Endothelial cell of umbilical vein (primary cell): Measurements from ENCODE around the gene HIC1. TPM values are rescaled to one million over a fixed set of nuclear protein-coding genes. Genes with fewer than 3 reads are reported as not detected.

Experiments used
- BruUV-seq: library from RNA; stranded (reverse); fragments of 400-500 nt; replicated peaks from 2 replicates; lab custom pipeline; 2021; lab: Mats Ljungman, UMichigan
- CTCF ChIA-PET: fragments of 300-600, 350-600 bp; sonication (Branson Sonifier 250); formaldehyde crosslinking; loops from one replicate; lab custom pipeline; 2021; ENCODE audit warnings: antibody characterized with exemption, inconsistent platforms; lab: Charles Lee
- POLR2A ChIA-PET: fragments of 300-600, 350-600 bp; sonication (Branson Sonifier 250); formaldehyde crosslinking; loops from one replicate; lab custom pipeline; 2021; ENCODE audit warnings: antibody characterized with exemption, inconsistent platforms; lab: Charles Lee
- DNase-seq: peaks from one replicate; pipeline ENCODE4 v3.0.0-alpha.2; 2011; ENCODE audit warnings: low read depth, low spot score
- FAIRE-seq: peaks from 2 replicates; lab custom pipeline; 2011; peaks lifted over from hg19 to GRCh38; lab: Jason Lieb, UNC
- H2AFZ ChIP-seq: 2 replicates; pipeline ENCODE4 v1.6.0; 2012; ENCODE audit warnings: low read depth, low read length, control low read depth, inconsistent platforms
- H3K27ac ChIP-seq: 2 replicates; pipeline ENCODE4 v1.5.1; 2011; ENCODE audit warnings: low read depth, mild to moderate bottlenecking, control low read depth, low read length, moderate library complexity; ENCODE audit not compliant: insufficient read depth
- H3K27me3 ChIP-seq, 2 experiments: 2 replicates each; pipeline versions ENCODE4 v1.6.0 to v1.6.1; 2011; ENCODE audit warnings: low read length in 2 of 2, mixed read lengths in 1 of 2; ENCODE audit not compliant: control insufficient read depth in 2 of 2, insufficient read depth in 2 of 2
- H3K36me3 ChIP-seq, 2 experiments: 2 replicates in 1 of 2; 3 replicates in 1 of 2; pipeline ENCODE4 v1.5.1; 2011; ENCODE audit warnings: low read length in 2 of 2, mild to moderate bottlenecking in 1 of 2, moderate library complexity in 1 of 2; ENCODE audit not compliant: control insufficient read depth in 2 of 2, insufficient read depth in 2 of 2; ENCODE audit errors: extremely low read depth in 1 of 2
- H3K4me1 ChIP-seq: 3 replicates; pipeline ENCODE4 v1.5.1; 2011; ENCODE audit warnings: mild to moderate bottlenecking, low read length; ENCODE audit not compliant: control insufficient read depth, insufficient read depth; ENCODE audit errors: extremely low read depth
- H3K4me2 ChIP-seq: 2 replicates; pipeline ENCODE4 v1.6.1; 2011; ENCODE audit warnings: low read length, control low read depth, mixed read lengths; ENCODE audit not compliant: insufficient read depth
- H3K4me3 ChIP-seq, 3 experiments: fragments of 200-600 bp in 1 of 3; sonication (generic), shearing (Covaris generic) in 1 of 3; replicated peaks in 1 of 3; 2 replicates each; pipeline ENCODE4 v1.5.1; 2011 to 2016; ENCODE audit warnings: control low read depth in 3 of 3, low read length in 3 of 3, mild to moderate bottlenecking in 2 of 3, inconsistent platforms in 1 of 3, low read depth in 1 of 3, moderate library complexity in 1 of 3; ENCODE audit not compliant: insufficient read depth in 1 of 3
- H3K79me2 ChIP-seq: 2 replicates; pipeline ENCODE4 v1.6.0; 2012; ENCODE audit warnings: low read length, inconsistent platforms; ENCODE audit not compliant: control insufficient read depth, insufficient read depth
- H3K9ac ChIP-seq: replicated peaks from 2 replicates; pipeline ENCODE3; 2011; ENCODE audit warnings: low read length, control low read depth; ENCODE audit not compliant: insufficient read depth; ENCODE audit errors: extremely low read depth
- H3K9me1 ChIP-seq: replicated peaks from 3 replicates; pipeline ENCODE4 v1.6.0; 2011; ENCODE audit warnings: mild to moderate bottlenecking, low read length; ENCODE audit not compliant: control insufficient read depth, insufficient read depth; ENCODE audit errors: extremely low read depth
- H3K9me3 ChIP-seq: replicated peaks from 2 replicates; pipeline ENCODE4 v1.5.1; 2012; ENCODE audit warnings: low read length, inconsistent platforms; ENCODE audit not compliant: control insufficient read depth, insufficient read depth
- H4K20me1 ChIP-seq: replicated peaks from 2 replicates; pipeline ENCODE3; 2011; ENCODE audit warnings: mild to moderate bottlenecking, low read length; ENCODE audit not compliant: control insufficient read depth, insufficient read depth; ENCODE audit errors: extremely low read depth
- CTCF ChIP-seq, 2 donors: IDR thresholded peaks; 1 replicate in 1 of 2; 2 replicates in 1 of 2; pipeline ENCODE4 v1.5.1; 2011; ENCODE audit warnings: low read length in 2 of 2, mild to moderate bottlenecking in 2 of 2, moderate library complexity in 2 of 2, control low read depth in 1 of 2, inconsistent platforms in 1 of 2, low read depth in 1 of 2; ENCODE audit not compliant: insufficient read depth in 1 of 2; ENCODE audit errors: extremely low read depth in 1 of 2
- EZH2 ChIP-seq: IDR thresholded peaks from 2 replicates; pipeline ENCODE4 v1.6.1; 2012; ENCODE audit warnings: borderline replicate concordance, low read depth, mild to moderate bottlenecking, moderate library complexity, low read length, inconsistent platforms; ENCODE audit not compliant: severe bottlenecking
- FOS ChIP-seq: IDR thresholded peaks from 2 replicates; pipeline ENCODE4 v1.6.1; 2011; ENCODE audit warnings: mild to moderate bottlenecking, low read length, moderate library complexity, borderline replicate concordance; ENCODE audit not compliant: insufficient read depth
- GATA2 ChIP-seq: IDR thresholded peaks from 2 replicates; pipeline ENCODE4 v1.7.0; 2011; ENCODE audit warnings: low read depth, mild to moderate bottlenecking, moderate library complexity, mixed read lengths, low read length; ENCODE audit not compliant: insufficient read length, insufficient read depth
- JUN ChIP-seq: IDR thresholded peaks from 2 replicates; pipeline ENCODE4 v1.6.1; 2011; ENCODE audit warnings: borderline replicate concordance, low read depth; ENCODE audit not compliant: insufficient read length, insufficient read depth
- MYC ChIP-seq: IDR thresholded peaks from one replicate; pipeline ENCODE4 v1.6.1; 2011; ENCODE audit warnings: mild to moderate bottlenecking, low read depth, low read length
- POLR2A ChIP-seq: IDR thresholded peaks from 2 replicates; pipeline ENCODE4 v1.6.1; 2012; ENCODE audit warnings: low read depth, mild to moderate bottlenecking, control low read depth, low read length
- POLR2AphosphoS5 ChIP-seq: IDR thresholded peaks from 2 replicates; pipeline ENCODE4 v1.6.1; 2012; ENCODE audit warnings: low read depth, mild to moderate bottlenecking, control low read depth, low read length, moderate library complexity; ENCODE audit not compliant: insufficient read depth
- dilution Hi-C: fragments of 300-500 bp; cut with MboI; formaldehyde crosslinking; loops from one replicate; pipeline ENCODE4 v1.15.0; 2019; ENCODE audit warnings: low sequenced_read_pairs; ENCODE audit not compliant: extremely low pct_ligation_motif_present
- intact Hi-C: fragments of 100-400 bp; cut with micrococcal nuclease; formaldehyde crosslinking; loops from one replicate; pipeline ENCODE4 v1.10.0; 2022
- polyA plus RNA-seq, 4 experiments: library from polyadenylated mRNA; depleted of rRNA in 3 of 4; stranded (reverse) in 3 of 4; unstranded in 1 of 4; fragments of >200 nt; gene quantifications; 2 replicates each; pipeline versions ENCODE4 v1.2.1 to v1.2.3, GENCODE V29; 2011 to 2012; ENCODE audit warnings: missing spikeins in 1 of 4
- total RNA-seq: library from RNA; stranded (reverse); gene quantifications from 2 replicates; pipeline ENCODE4 v1.2.3, GENCODE V29; 2021

The HIC1 gene
- total and polyA plus RNA-seq, 2 donors (not counting 3 experiments of a cell fraction or from before 2014, with no cell fraction given) = 18.2 to 35.5 TPM

- Histone ChIP-seq H3K9me1 (no peaks in the 10 kb centered on the region), H3K9ac (no peak overlapping the region), H3K36me3 (no peaks in the 10 kb centered on the region), H3K79me2 (no peaks in the 10 kb centered on the region), H4K20me1 (no peaks in the 10 kb centered on the region), H3K27me3 (no peaks in the 10 kb centered on the region), H3K4me1 (peaks cover 10% of the 10 kb centered on the region), H2AFZ (no peak overlapping the region), H3K27ac (no peak overlapping the region), H3K4me3 (no peak overlapping the region), H3K9me3 (no peaks in the 10 kb centered on the region), H3K4me2 (no peak overlapping the region)
- ChIA-PET POLR2A (no interaction called here), CTCF (interaction anchor here (0.7 to 1.0 kb wide), 2 partner anchors 11 to 17 kb away, joined by 3 read pairs; no protein-coding TSS in a partner anchor)
- dilution Hi-C loops = no loop called here
- no TSS peak for BruUV-seq
- intact Hi-C loops = no loop called here
- DNase-seq (no peak), FAIRE-seq (no peak)
- TF ChIP-seq JUN (no peak), POLR2AphosphoS5 (no peak), CTCF (IDR thresholded peaks at IDR 0.05; ENCODE audit: extremely low read depth in 1 of 2, insufficient read depth in 1 of 2, low read depth in 1 of 2, low read length in 2 of 2) (no peak), POLR2A (no peak), GATA2 (no peak), EZH2 (no peak), FOS (no peak), MYC (no peak)
Observed at GRCh38 chr17:2101448-2102257, 46.8 kb downstream of the HIC1 start.
